H1 (cell line): ENCODE measurements around the gene DDX3X. TPM values are rescaled to one million over a fixed set of nuclear protein-coding genes. Genes with fewer than 3 reads are reported as not detected.

ENCODE experiments used
- BCL11A ChIP-seq, 2 experiments: IDR thresholded peaks; one replicate each; pipeline ENCODE4 v1.6.1; 2011; ENCODE audit warnings: low read depth in 2 of 2, low read length in 2 of 2, mild to moderate bottlenecking in 2 of 2
- CBX5 ChIP-seq: fragments of 300-800, 300-1000 bp; sonication (generic); IDR thresholded peaks from 2 replicates; pipeline ENCODE4 v1.7.1; 2016; ENCODE audit warnings: antibody characterized with exemption, low read length, low read depth
- CHD1 ChIP-seq: IDR thresholded peaks from 2 replicates; pipeline ENCODE4 v1.6.1; 2012; ENCODE audit warnings: low read depth, low read length, improper control_type of control experiment
- CHD7 ChIP-seq: fragments of 300-600 bp; sonication (generic); IDR thresholded peaks from 2 replicates; pipeline ENCODE4 v1.7.1; 2012; ENCODE audit warnings: low read length, moderate library complexity, mild to moderate bottlenecking, inconsistent platforms; ENCODE audit not compliant: insufficient replicate concordance
- KDM1A ChIP-seq: fragments of 200-600, 300-600 bp; sonication (generic); IDR thresholded peaks from 2 replicates; pipeline ENCODE4 v1.7.1; 2016; ENCODE audit warnings: mild to moderate bottlenecking, low read length, borderline replicate concordance
- KDM4A ChIP-seq: IDR thresholded peaks from one replicate; pipeline ENCODE4 v1.7.1; 2012; ENCODE audit warnings: low read depth, mild to moderate bottlenecking, moderate library complexity, low read length, inconsistent platforms; ENCODE audit not compliant: severe bottlenecking
- NANOG ChIP-seq: IDR thresholded peaks from 2 replicates; pipeline ENCODE4 v1.6.1; 2011; ENCODE audit warnings: low read length, low read depth, mild to moderate bottlenecking, inconsistent platforms; ENCODE audit not compliant: insufficient read depth, poor library complexity, severe bottlenecking
- POLR2AphosphoS5 ChIP-seq: IDR thresholded peaks from 2 replicates; pipeline ENCODE4 v1.6.1; 2011; ENCODE audit warnings: low read depth, low read length
- RFX5 ChIP-seq: IDR thresholded peaks from 2 replicates; pipeline ENCODE4 v1.6.1; 2011; ENCODE audit warnings: low read depth, low read length, improper control_type of control experiment, borderline replicate concordance
- RNF2 ChIP-seq: fragments of 200-900, 300-1000 bp; sonication (generic); IDR thresholded peaks from 2 replicates; pipeline ENCODE4 v1.7.1; 2016; ENCODE audit warnings: borderline replicate concordance, low read depth, mild to moderate bottlenecking, antibody characterized with exemption, low read length; ENCODE audit not compliant: poor library complexity, severe bottlenecking; ENCODE audit errors: missing control alignments
- SIX5 ChIP-seq: IDR thresholded peaks from 2 replicates; pipeline ENCODE4 v1.6.1; 2011; ENCODE audit warnings: mild to moderate bottlenecking, low read depth, low read length
- SP2 ChIP-seq: IDR thresholded peaks from 2 replicates; pipeline ENCODE4 v1.6.1; 2012; ENCODE audit warnings: mild to moderate bottlenecking, low read length, inconsistent platforms
- polyA plus RNA-seq, 7 experiments: library from polyadenylated mRNA; depleted of rRNA in 3 of 7; stranded (reverse) in 5 of 7; unstranded in 2 of 7; fragments of >200 nt in 5 of 7; fragments of 200-250 nt in 2 of 7; gene quantifications; 1 replicate in 5 of 7; 2 replicates in 1 of 7; 4 replicates in 1 of 7; pipeline versions ENCODE4 v1.2.1 to v1.2.3, GENCODE V29; 2011 to 2013; ENCODE audit warnings: missing spikeins in 2 of 7, mixed read lengths in 2 of 7
- total RNA-seq: library from RNA; stranded (reverse); fragmentation: NEBNext Ultra II Directional; extraction: Animal tissue kit (Norgen Biotek cat#: 25700); gene quantifications from 2 replicates; pipeline ENCODE4 v1.2.1, GENCODE V29; 2021

DDX3X gene
- total and polyA plus RNA-seq, 2 of the 8 experiments (the other 6 are each of a cell fraction or from before 2014, with no cell fraction given): 39.4 to 291 TPM

- TF ChIP-seq CHD7 (no peak), CHD1 (no peak), RFX5 (no peak), SP2 (no peak), KDM4A (no peak), RNF2 (no peak), CBX5 (no peak), NANOG (no peak), POLR2AphosphoS5 (no peak), SIX5 (no peak), KDM1A (no peak), BCL11A (IDR thresholded peaks at IDR 0.05; ENCODE audit: low read depth in 2 of 2, low read length in 2 of 2) (no peak)
These were observed 20.5 kb upstream of the DDX3X start (continued) for GRCh38 chrX:41313419-41313818.
